SHP77 treated with DMSO at 0.1 percent for 48 hours (cell line): Measurements from ENCODE around the gene CMIP.
A peak's percentile ranks its signal among the peaks of the same experiment; 100 is the strongest.

Source experiments
- DNase-seq: peaks from one replicate; lab custom pipeline; 2025; lab: John Stamatoyannopoulos, UW

The CMIP gene

DNA sequence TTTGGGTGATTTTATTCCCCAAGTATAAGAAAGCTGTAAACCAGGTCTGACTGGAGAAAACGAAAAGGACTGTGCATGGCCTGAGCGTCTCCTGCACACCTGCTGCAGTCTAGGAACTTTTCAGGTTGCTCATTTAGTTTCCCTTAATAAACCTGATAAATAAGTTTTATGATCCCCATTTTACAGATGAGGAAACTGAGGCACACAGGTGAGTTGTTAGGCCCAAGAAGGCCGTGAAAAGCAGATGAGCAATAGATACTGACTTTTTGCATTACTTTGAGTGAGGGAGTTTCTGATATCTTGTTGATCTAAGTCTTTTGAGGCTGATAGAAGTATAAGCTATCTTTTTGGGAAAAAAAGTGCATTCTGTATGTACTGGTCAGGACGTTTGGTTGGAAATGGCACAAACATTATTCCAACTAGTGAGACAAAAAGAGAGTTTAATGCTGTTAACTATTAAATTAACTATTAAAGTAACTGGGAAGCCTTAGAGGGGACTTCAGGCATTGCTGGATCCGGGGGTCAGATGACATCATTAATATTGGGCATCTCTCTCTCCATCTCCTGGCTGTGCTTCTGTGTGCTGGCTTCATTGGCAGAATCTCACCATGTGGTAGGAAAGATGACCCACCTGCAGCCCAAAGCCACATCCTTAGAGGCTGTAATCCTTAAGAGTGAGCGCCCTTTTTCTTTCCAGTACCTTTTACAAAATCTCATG, 163.4 kb downstream of the CMIP start:
- DNase-seq: no peak

DNA sequence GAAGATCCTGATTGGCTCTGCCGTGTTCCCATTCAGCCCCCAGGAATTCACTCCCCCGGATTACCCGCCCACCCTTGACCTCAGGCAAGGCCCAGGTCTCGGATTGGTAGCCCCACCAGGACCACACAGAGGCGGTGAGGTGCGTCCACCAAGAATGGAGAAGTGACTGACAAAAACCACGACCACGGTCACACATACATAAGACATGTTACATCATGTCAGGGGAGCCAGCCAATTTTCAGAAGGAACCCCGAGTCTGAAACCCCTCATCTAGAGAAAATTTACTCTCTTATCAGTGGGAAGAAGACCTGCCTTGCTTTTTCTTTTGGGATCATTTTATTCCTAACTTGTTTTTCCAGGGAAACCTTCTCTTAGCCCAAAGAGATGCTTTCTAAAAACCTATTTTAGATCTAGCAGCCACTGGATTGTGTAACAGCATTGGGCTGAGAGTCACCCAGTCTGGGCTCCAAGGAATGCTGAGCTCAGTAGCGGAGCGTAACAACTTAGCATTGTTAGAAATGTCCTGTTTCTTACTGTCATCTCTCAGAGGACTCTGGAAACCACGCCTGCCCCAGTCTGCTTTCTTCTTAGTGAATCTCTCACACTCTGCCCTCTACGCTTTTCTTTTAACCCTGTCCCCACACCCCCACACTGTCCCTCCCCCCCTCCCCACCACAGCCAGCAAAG, 164.1 kb downstream of the CMIP start:
- no peak for DNase-seq

DNA sequence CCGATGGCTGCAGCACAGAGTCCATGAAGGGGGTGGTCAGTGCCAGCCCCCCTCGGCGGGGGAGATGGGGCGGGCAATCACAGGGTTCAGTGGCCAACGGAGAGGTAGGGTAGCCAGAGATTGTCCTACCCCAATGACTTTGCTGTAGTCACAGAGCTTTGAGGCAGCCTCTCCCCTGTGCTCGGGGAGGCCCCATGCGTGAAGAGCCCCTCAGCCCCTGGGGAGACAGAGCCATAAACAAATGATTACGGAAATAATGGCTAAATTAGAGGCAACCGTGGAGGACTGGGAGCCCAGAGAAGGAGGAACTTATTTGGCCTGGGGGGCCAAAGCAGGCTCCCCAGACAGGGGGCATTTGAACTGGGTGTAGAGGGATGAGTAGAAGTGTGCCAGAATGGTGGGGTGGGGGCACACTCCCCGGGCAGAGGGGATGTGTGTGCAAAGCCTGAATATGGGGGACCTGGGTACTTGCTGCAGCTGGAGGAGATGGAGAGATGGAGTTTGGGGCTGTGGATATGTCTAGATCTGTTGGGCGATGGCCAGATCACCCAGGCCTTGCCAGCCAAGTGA, 164.8 kb downstream of the CMIP start:
- no peak for DNase-seq

DNA sequence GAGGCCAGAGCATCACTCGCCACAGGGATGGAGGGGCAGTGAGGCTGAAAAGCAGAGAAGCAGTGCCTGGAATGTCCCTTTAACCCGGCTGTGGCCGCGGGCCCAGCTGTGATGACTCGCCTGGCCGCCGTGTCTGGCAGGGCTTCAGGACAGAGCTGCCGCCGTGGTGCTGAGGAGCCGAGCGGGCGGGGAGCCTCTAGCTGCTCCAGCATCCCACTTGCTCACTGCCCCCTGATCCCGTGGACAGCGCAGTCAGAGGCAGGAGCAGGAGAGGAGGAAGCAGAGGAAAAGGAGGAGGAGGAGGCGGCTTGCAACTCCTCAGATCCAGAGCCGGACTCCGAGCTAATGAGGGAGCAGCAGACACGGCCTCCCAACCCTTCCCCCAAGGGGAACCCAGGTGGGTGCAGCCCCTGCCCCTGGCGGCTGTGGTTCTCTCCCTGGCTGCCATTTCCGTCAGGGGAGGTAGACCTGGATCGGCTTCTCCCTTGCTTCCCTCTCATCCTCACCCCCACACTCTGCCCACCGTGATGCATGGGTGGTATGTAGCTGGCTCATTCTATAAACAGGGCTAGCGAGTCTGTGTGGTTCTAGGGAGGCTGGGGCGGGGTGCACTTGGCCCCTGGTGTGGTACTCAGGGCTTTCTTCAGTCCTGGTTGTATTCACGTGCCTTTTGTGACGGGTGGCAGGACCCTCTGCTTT, 165.7 kb downstream of the CMIP start:
- no peak for DNase-seq

DNA sequence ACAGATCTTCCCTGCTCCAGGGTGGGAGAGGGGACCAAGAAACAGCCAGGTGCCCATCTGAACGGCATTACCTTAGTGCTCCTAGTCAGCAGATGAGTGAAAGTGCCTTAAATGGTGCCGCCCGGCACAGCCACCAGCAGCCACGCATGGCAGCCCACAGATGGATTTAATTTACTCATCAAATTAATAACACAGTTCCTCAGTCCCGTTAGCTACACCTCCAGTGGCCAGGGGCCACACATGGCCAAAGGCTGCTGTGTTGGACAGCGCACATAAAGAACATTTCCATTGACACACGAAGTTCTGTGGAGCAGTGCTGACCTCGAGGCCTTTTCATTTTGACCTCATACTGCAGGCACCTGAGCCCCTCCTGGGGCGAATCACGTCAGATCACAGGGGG, 166.3 kb downstream of the CMIP start:
- no peak for DNase-seq

DNA sequence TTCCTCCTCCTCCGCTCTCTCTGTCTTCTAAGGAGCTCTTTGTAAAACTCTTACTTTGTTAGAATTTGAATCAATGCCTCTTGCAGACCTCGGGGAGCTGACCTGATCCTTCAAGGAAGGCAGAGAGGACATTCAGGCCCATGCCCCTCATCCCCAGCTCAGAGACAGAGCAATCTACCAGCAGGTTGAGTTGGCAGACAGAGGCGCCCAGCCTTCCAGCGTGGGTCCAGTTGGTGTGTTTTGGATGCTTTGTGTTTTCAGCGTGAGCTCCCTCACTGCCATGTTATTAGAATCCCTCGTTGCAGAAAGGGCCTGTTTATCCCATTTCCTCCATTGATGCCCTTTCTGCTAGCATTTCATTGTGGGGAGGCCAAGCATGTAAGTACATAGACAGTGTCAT, 167.1 kb downstream of the CMIP start:
- no peak for DNase-seq

DNA sequence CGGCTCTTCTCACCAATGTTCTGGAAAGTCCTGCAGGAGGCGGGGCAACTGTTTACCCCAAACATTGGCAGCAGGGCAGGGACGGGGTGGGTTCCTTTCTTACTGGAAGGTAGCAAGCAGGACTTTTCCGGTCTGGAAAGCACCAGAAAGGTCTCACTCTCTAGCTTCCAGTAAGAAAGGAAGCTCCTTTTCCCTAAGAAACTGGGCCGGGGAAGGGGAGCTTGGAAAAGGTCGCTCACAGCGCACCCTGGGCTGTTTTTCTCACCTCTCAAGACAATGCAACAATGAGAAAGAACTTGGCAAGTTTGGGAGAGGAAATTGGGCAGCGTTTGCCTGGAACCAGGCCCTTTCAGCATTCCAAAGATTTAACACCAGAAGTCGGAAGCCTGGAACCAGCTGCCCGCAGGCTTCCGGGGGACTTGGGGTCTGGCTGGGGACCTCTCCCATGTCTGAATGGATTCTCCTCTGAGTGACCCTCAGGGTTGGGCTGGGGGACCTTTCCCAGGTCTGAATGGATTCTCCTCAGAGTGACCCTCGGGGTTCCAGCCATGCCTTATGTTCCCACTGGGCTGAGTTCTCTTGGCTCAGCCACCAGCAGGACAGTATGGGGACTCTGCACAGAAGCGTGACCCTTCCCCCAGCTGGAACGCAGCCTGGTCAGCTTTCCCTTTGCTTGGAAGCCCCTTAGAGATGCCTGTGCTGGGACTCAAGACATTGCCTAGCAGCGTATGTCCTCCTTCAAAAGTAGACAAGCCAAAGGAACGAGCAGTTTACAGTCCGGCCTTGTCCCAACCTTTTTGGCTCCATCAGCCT, 167.9 kb downstream of the CMIP start:
- DNase-seq: no peak

DNA sequence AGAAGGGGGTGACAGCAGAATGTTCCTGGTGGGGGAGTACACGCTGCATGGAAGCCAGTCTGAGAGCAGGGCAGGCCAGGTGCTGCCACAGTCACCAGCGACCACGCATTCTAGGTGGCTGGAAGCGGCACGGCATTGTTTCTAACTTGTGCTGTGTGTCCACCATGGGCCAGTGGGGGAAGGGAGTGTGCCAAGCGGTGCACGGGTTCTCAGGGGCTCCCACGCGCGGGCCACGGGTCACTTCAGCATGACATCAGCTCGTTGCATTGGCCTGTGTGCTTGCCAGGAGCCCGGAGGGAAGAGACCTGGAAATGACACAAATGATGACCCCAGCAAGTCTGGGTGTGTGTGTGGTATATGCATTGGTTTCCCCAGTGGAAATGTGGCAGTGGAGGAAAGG, 169.6 kb downstream of the CMIP start:
- DNase-seq: no peak

DNA sequence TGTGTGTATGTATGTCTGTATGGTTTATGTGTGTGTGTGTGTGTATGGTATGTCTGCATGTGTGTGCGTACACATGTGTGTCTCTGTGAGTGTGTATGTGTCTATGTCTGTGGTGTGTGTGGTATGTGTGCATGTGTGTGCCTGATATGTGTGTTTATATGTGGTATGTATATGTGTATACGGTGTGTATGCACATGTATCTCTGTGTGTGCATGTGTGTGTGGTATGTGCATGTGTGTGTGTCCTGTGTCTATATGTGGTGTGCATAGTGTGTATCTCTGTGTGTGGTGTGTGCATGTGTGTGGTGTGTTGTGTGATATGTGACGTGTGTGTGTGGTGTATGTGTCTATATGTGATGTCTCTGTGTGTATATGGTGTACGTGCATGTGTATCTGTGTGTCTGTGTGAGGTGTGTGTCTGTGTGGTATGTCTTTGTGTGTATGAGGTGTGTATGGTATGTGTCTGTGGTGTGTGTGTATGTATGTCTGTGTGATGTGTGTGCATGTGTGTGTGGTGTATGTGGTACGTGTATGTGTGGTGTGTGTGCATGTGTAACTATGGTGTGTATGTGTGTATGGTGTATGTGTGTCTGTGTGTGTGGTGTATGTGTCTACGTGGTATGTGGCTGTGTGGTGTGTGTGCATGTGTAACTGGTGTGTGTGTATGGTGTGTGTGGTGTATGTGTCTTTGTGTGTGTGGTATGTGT, 170.2 kb downstream of the CMIP start:
- DNase-seq: no peak

DNA sequence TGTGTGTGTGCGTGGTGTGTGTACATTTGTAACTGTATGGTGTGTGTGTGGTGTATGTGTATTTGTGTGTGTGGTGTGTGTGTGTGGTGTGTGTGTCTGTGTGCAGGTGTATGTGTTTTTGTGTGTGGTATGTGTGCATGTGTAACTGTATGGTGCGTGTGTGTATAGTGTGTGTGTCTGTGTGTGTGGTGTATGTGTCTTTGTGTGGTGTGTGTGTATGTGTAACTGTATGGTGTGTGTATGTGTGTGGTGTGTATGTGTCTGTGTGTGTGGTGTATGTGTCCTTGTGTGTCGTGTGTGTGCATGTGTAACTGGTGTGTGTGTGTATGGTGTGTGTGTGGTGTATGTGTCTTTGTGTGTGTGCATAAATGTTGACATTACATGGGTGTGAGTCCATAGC, 170.8 kb downstream of the CMIP start:
- DNase-seq: no peak

DNA sequence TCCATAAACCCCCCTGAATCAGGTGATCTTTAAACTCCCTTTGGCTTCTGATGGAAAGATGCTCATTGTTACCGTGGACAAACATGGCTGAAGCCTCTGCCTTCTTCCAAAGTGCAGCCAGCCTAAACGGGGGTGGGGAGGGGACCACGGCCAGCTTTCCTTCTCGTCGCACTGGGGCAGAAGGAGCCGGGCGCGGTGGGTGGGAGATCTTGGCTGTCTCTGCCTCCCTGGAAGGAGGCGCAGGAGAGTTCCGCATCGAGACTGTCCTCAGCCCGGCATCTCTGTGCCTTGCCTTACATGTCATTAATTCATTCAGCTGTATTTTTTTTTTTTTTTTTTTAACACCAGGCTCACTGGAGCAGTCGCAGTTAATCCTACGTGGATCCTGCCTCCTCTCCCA, 171.2 kb downstream of the CMIP start:
- no peak for DNase-seq

DNA sequence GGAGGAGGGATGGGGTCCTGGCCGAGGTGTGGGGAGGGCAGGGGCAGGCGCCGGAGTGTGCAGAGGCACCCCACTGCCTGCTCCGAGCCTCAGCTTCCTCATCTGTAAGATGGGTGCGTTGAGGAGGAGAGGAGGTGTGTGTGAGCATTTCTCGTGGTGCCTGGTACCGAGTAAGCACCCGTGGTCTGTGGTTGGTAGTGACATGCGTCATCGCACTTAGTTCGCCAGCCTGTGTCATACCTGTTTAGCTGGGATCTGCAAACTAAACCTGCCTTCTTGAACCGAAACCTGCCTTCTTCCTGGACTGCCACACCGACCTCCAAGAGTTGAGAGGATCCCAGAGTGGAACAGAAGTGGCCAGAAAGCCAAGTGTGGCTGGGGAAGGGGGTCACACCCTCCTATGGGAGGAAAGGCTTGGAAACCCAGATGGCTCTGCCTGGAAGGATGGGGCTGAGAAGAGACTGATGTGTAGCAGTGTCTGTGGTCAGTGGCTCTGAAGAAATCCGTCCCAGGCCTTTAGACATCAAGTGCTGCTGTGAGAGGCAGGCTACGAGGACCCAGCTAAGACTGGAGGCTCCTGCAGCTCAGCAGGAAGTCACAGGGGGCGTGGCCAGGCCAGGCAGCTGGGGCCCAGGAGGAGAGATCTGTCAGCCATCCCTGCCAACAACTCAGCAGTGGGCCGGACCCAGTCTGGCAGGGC, 171.9 kb downstream of the CMIP start:
- DNase-seq: no peak

DNA sequence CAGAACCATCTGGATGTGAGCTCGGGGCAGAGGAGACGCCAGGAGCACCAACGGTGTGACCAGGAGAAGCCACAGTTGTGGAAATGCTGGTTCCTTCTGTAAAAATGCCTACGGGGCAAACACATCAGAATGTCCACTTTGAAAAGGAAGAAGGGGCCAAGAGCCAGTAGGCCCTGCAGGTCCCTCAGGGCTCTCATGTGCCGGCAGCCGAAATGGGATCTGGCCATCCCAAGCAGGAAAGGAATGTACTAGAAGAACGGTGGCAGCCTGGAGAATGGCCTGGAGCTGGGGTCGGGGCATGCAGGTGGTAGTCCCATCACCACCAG, 172.4 kb downstream of the CMIP start:
- DNase-seq: no peak

DNA sequence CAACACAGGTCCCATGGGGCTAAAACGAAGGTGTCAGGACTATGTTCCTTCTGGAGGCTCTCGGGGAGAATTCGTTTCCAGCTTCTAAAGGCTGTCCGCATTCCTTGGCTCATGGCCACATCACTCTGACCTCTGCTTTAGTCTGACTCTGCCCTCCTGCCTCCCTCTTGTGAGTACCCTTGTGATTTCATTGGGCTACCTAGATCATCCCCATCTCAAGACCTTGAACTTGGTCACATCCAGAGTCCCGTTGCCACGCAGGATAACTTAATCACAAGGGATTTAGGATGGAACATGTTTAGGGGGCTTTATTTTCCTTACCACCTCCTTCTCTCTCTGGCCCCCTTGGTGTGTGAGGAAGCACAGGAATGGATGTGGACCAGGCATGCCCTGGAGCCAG, 173.6 kb downstream of the CMIP start:
- DNase-seq: no peak

DNA sequence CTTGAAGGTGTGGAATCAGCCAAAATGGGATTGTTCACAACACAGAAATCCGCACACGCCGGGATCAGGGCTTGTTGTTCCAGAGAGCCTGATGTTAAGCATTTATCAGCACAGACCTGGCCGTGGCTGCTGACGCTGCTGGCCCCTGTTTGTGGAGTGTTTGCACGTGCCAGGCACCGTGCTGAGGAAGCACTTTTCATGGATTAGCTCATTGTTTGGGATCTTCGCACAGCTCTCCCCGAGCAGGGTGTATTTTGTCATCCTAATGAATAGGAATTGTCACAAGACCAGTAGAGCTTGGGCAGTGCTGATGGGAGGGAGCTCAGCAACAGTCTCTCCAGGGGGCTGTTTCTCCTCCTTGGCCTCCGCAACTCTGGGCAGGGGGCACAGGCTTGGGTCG, 174.1 kb downstream of the CMIP start:
- DNase-seq: no peak

DNA sequence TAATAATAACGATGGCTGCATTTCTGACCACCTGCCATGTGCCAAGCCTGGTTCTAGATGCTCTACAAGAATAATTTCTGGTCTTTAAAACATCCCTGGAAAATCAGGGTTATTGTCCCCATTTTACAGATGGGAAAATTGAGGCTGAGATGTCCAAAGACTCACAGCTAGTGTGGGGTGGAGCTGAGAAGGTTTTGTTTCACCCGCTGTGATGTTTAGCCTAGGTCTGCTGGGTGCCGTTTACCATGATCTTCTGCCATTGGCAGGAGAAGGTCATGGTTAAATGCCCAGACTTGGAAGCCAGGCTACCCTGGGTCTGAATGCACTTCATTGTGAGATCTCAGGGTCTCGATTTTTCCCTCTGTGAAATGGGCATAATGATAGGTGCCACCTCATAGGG, 175.4 kb downstream of the CMIP start:
- DNase-seq: no peak

DNA sequence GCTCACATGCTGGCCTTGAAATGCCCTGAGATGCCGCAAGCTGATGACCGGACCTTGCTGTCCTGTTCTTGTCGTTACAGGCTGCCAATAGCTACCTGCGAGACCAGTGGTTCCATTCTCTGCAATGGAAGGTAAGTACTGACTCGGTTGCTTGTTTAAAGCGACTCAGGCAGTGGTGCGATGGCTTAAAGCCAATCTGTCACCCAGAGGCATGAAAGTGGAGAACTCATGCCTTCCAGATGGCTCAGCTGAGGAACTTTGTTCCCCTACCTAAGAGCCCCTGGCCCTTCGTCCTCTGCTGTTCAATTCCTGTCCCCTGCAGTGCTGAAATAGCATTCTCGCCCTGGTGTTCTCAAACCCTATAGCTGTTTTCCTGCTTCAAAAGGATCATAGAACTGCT, 176.2 kb downstream of the CMIP start:
- no peak for DNase-seq

DNA sequence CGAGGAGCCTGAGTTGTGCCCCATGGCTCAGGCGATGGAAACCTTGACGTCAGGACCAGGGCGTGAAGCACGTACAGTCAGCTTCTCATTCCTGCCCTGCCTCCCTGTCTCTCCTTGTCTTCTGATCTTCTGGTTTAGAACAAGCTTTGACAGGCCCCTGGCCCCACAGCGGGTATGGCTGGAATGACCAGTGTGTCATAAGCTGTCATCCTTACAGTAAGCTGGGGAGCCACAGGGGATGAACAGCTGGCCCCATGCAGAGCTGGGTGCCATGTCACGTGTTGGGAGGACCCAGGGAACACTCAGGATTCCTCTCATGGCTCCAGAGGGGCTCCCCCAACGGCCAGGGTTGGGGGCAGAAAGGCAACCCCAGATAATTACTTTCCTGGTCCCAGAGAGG, 176.9 kb downstream of the CMIP start:
- DNase-seq: no peak

DNA sequence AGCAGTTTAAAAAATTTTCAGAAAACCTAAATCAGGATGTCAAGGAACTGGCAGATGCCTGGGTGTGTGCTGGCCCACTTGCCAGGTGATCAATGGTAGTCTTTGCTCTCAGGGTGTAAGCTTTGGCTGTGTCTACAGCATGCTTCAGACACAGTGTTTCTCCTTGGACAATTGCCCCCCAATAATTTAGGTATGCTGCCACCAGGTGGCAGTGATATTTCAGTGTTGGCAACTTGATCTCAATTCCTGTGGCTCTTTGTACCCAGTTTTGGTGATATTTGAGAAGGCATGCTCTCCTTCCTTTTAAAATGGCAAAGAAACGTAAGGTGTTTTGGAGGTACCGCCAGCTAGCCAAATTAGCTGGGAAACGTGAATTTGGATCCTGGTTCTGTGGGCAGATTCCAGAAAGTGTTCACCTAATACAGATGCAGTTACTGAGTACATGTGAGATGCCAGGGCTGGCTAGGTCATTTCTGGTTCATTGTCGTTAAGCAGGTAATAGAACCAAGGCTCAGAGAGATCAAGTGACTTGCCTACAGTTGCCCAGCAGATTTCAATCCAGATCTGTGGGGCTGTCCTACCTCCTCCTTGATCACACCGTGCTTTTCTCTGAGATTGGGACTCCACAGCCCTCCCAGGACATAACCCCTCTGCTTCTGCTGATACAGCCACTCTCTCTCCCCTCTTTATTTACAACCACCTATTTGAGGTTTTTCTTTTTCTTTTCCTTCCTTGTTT, 178.9 kb downstream of the CMIP start:
- DNase-seq: peak; percentile 14

DNA sequence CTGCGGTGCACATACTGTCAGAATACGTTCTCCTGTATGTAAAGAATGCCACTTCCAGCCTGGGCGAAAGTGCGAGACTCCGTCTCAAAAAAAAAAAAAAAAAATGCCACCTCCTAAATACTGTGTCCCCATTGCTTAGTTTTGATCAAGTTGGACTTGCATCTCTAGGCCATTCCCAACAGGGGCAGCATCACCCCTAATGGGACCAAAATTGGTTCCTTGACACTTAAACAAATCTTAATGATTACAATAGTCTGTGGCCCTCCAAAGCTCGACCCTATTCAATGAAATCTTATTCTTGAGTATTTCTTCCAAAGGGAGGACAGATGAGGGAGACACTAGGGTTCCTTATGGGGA, 179.8 kb downstream of the CMIP start:
- DNase-seq: no peak
